Activated T-cell treated with anti-CD3 and anti-CD28 coated beads for 4 hours (primary cell): Measurements from ENCODE around the gene PRKAR2A.
"Not testable (repeated sequence)": the region's sequence is repeated elsewhere in the genome, so short reads cannot be mapped to it uniquely, and the experiment has no call there.

Experiments used
- DNase-seq: peaks from one replicate; pipeline ENCODE4 v3.0.0-alpha.2; 2020

PRKAR2A gene

GRCh38 chr3:48723725-48724124, 123.9 kb downstream of the PRKAR2A start:
- no peak for DNase-seq

- DNase-seq: not testable (repeated sequence)
Observed at GRCh38 chr3:48723293-48723692, 124.4 kb downstream of the PRKAR2A start.

GRCh38 chr3:48716982-48717746, 130.5 kb downstream of the PRKAR2A start, which contains the start of gene IP6K2:
Gene IP6K2, minus strand, starts transcription at chr3:48717221. Its CDS starts 21,930 bp downstream, at chr3:48695291.
- DNase-seq: peak; percentile 99

- DNase-seq: peak; percentile 0
Observed at GRCh38 chr3:48716508-48716981, 131.1 kb downstream of the PRKAR2A start.

GRCh38 chr3:48715174-48715800, 132.4 kb downstream of the PRKAR2A start:
- DNase-seq: no peak

GRCh38 chr3:48711727-48712126, 135.9 kb downstream of the PRKAR2A start:
- DNase-seq: no peak

GRCh38 chr3:48709051-48709461, 138.6 kb downstream of the PRKAR2A start:
- no peak for DNase-seq

- DNase-seq: no peak
Observed at GRCh38 chr3:48708481-48708889, 139.2 kb downstream of the PRKAR2A start.

GRCh38 chr3:48707157-48707556, 140.5 kb downstream of the PRKAR2A start:
- no peak for DNase-seq

- DNase-seq: no peak
Observed at GRCh38 chr3:48702320-48702920, 145.3 kb downstream of the PRKAR2A start.

GRCh38 chr3:48700731-48701405, 146.8 kb downstream of the PRKAR2A start:
- DNase-seq: no peak

- DNase-seq: no peak
Observed at GRCh38 chr3:48698891-48699290, 148.8 kb downstream of the PRKAR2A start.

- DNase-seq: no peak
Observed at GRCh38 chr3:48697952-48698351, 149.7 kb downstream of the PRKAR2A start.

GRCh38 chr3:48696601-48697000, 151.1 kb downstream of the PRKAR2A start:
- no peak for DNase-seq
